HepG2 (cell line): ENCODE data around the gene KLHDC1. TPM values are rescaled to one million over a fixed set of nuclear protein-coding genes. Genes with fewer than 3 reads are reported as not detected.

ENCODE experiments used
- CEBPB ChIP-seq: IDR thresholded peaks from 2 replicates; pipeline ENCODE4 v1.6.1; 2011; ENCODE audit warnings: low read depth, low read length, improper control_type of control experiment, borderline replicate concordance
- CHCHD3 ChIP-seq: sonication (generic); formaldehyde crosslinking; IDR thresholded peaks from 2 replicates; pipeline ENCODE4 v1.8.0; 2022; ENCODE audit warnings: mild to moderate bottlenecking, missing genetic modification reagents, moderate library complexity
- DZIP1 ChIP-seq: sonication (generic); formaldehyde crosslinking; IDR thresholded peaks from 2 replicates; pipeline ENCODE4 v1.5.0; 2020; ENCODE audit warnings: mild to moderate bottlenecking, missing genetic modification reagents
- MAX ChIP-seq: IDR thresholded peaks from 2 replicates; pipeline ENCODE4 v1.6.1; 2012; ENCODE audit warnings: inconsistent platforms
- NFKBIZ ChIP-seq: IDR thresholded peaks from 2 replicates; pipeline ENCODE4 v1.6.1; 2018; ENCODE audit warnings: missing genetic modification reagents, missing compliant biosample characterization
- ONECUT2 ChIP-seq: sonication (generic); formaldehyde crosslinking; IDR thresholded peaks from 2 replicates; pipeline ENCODE4 v1.4.0; 2020; ENCODE audit warnings: missing genetic modification reagents
- PITX1 ChIP-seq: sonication (generic); formaldehyde crosslinking; IDR thresholded peaks from 2 replicates; pipeline ENCODE4 v1.5.1; 2020; ENCODE audit warnings: mild to moderate bottlenecking, missing genetic modification reagents
- TIGD3 ChIP-seq: sonication (generic); formaldehyde crosslinking; IDR thresholded peaks from 2 replicates; pipeline ENCODE4 v1.5.1; 2020; ENCODE audit warnings: mild to moderate bottlenecking, missing genetic modification reagents, borderline replicate concordance
- ZFP37 ChIP-seq: sonication (generic); formaldehyde crosslinking; IDR thresholded peaks from 2 replicates; pipeline ENCODE4 v1.4.0; 2020; ENCODE audit warnings: missing genetic modification reagents, borderline replicate concordance
- ZHX1 ChIP-seq: sonication (generic); formaldehyde crosslinking; IDR thresholded peaks from 2 replicates; pipeline ENCODE4 v1.8.1; 2022; ENCODE audit warnings: low read depth, mild to moderate bottlenecking, missing genetic modification reagents
- ZNF20 ChIP-seq: sonication (generic); formaldehyde crosslinking; IDR thresholded peaks from 2 replicates; pipeline ENCODE4 v1.4.0; 2020; ENCODE audit warnings: mild to moderate bottlenecking, moderate library complexity, missing genetic modification reagents
- ZNF431 ChIP-seq: sonication (generic); formaldehyde crosslinking; IDR thresholded peaks from 2 replicates; pipeline ENCODE4 v1.9.0; 2022; ENCODE audit warnings: missing genetic modification reagents, low read depth, mild to moderate bottlenecking, borderline replicate concordance
- polyA plus RNA-seq, 8 experiments: library from polyadenylated mRNA; depleted of rRNA in 3 of 8; stranded (reverse) in 7 of 8; unstranded in 1 of 8; fragments of >200 nt; fragmentation: Illumina TruSeq in 4 of 8; extraction: Trizol in 4 of 8; gene quantifications; 2 replicates each; pipeline versions ENCODE4 v1.2.1 to v1.2.3, GENCODE V29; 2011 to 2016; ENCODE audit warnings: low read depth in 4 of 8, missing spikeins in 1 of 8, mixed read lengths in 1 of 8; ENCODE audit not compliant: insufficient read depth in 1 of 8
- total RNA-seq, 5 experiments: library from RNA; depleted of rRNA; stranded (reverse); fragments of >200 nt; fragmentation: Illumina TruSeq; extraction: Trizol; gene quantifications; 2 replicates each; pipeline ENCODE4 v1.2.3, GENCODE V29; 2016; ENCODE audit warnings: low read depth in 1 of 5
- TF ChIP-seq, protein P1 (sequence below): sonication (generic); formaldehyde crosslinking; IDR thresholded peaks from 2 replicates; pipeline ENCODE4 v1.8.1; 2023; ENCODE audit warnings: mild to moderate bottlenecking, moderate library complexity, missing genetic modification reagents
- TF ChIP-seq, protein P2 (sequence below): sonication (generic); formaldehyde crosslinking; IDR thresholded peaks from 2 replicates; pipeline ENCODE4 v1.4.0; 2020; ENCODE audit warnings: low read depth, mild to moderate bottlenecking, missing genetic modification reagents
- TF ChIP-seq, protein P3 (sequence below): IDR thresholded peaks from 2 replicates; pipeline ENCODE4 v1.6.1; 2016; ENCODE audit warnings: missing compliant biosample characterization, missing genetic modification reagents, borderline replicate concordance

KLHDC1 gene
- total and polyA plus RNA-seq, 2 of the 13 experiments (the other 11 are each of a cell fraction or from before 2014, with no cell fraction given), result 0.11 TPM; not detected in 1

DNA sequence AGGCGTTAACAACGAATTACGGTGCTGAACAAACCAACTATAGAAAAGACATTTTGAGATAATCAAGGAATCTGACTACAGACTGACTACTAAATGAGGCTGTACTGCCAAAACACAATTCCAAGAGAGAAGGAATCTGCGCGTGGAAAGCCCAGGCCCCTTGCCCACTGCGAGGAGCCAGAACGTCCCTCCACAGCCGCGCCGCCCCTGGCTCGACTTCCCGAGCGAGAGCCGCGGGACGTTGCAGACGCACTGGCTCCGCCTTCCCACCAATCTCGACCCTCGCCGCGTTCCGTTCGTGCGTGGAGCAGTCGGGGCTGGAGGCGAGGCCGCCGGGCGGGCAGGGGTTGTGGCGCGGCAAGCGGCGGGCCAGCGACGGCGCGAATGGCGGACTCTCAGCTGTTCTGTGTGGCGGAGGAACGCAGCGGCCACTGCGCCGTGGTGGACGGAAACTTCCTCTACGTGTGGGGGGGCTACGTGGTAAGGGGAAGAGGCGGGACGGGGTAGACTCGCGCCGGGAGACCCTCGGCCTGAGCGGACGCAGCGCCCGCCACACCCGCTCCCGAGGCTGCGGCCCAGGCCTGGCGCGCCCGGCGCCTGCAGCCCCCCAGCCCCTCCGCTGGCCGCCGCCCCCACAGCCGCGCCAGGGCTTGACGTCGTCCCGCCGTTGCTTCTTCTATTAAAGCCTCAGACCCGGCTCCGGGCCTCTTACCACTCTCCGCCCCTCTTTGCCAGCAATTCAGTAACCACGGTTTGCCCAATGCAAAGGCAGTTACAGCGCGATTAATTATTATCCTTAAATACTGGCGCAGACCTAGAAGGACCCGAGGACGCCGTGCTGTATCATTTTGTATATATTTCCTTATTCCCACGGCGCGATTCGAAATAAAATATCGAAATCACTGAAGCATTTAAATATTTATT, at the start of gene KLHDC1 (continued):
- TF ChIP-seq, protein P1, sequence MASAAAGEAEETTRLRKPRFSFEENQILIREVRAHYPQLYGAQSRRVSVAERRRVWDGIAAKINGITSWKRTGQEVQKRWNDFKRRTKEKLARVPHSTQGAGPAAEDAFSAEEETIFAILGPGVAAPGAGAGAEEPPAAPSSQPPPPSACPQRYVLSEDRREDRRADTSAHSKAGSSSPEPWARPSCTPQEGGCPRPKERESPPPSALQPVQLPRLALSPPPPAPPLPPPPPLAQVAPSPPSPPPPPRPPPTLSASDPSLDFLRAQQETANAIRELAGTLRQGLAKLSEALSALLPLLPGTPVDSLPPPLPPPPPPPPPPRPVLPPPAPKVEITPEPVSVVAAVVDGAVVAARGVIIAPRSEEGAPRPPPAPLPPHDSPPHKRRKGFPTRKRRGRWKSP, result peak; percentile 77; the same call in 1 of the 2 replicates
- TF ChIP-seq ONECUT2, result 0 out of 2 replicates have a peak, but pooled peaks have one; percentile 18
- 0 out of 2 replicates have a peak, but pooled peaks have one; percentile 47 for TF ChIP-seq ZNF431 (CRISPR knock-in tag)
- TF ChIP-seq ZNF20, result no peak
- TF ChIP-seq CEBPB, result peak; percentile 7; the same call in 1 of the 2 replicates
- TF ChIP-seq DZIP1, result peak; percentile 62
- TF ChIP-seq ZHX1 (CRISPR knock-in tag), result peak; percentile 95
- TF ChIP-seq, protein P2, sequence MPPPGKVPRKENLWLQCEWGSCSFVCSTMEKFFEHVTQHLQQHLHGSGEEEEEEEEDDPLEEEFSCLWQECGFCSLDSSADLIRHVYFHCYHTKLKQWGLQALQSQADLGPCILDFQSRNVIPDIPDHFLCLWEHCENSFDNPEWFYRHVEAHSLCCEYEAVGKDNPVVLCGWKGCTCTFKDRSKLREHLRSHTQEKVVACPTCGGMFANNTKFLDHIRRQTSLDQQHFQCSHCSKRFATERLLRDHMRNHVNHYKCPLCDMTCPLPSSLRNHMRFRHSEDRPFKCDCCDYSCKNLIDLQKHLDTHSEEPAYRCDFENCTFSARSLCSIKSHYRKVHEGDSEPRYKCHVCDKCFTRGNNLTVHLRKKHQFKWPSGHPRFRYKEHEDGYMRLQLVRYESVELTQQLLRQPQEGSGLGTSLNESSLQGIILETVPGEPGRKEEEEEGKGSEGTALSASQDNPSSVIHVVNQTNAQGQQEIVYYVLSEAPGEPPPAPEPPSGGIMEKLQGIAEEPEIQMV (CRISPR knock-in tag), result 0 out of 2 replicates have a peak, but pooled peaks have one; percentile 60
- TF ChIP-seq CHCHD3 (CRISPR knock-in tag), result peak; percentile 95; the same call in 1 of the 2 replicates
- no peak for TF ChIP-seq ZFP37 (CRISPR knock-in tag)
- no peak; the same call in 1 of the 2 replicates for TF ChIP-seq PITX1 (CRISPR knock-in tag)
- TF ChIP-seq TIGD3 (CRISPR knock-in tag), result 0 out of 2 replicates have a peak, but pooled peaks have one; percentile 65
- peak; percentile 82 for TF ChIP-seq MAX
- TF ChIP-seq, protein P3, sequence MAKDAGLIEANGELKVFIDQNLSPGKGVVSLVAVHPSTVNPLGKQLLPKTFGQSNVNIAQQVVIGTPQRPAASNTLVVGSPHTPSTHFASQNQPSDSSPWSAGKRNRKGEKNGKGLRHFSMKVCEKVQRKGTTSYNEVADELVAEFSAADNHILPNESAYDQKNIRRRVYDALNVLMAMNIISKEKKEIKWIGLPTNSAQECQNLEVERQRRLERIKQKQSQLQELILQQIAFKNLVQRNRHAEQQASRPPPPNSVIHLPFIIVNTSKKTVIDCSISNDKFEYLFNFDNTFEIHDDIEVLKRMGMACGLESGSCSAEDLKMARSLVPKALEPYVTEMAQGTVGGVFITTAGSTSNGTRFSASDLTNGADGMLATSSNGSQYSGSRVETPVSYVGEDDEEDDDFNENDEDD (CRISPR knock-in tag), result peak; percentile 53; the same call in 1 of the 2 replicates
- TF ChIP-seq NFKBIZ (CRISPR knock-in tag), result 0 out of 2 replicates have a peak, but pooled peaks have one; percentile 29
